Eye (tissue), 1 donor: ENCODE measurements around the gene NR1D1.
A peak's percentile ranks its signal among the peaks of the same experiment; 100 is the strongest.

ENCODE experiments used
- DNase-seq: peaks from one replicate; pipeline ENCODE4 v3.0.0-alpha.2; 2015

NR1D1 gene

GRCh38 chr17:40095944-40096791, 4.2 kb downstream of the NR1D1 start:
- DNase-seq, result no peak

GRCh38 chr17:40095351-40095943, 4.9 kb downstream of the NR1D1 start:
- DNase-seq, result no peak

- no peak for DNase-seq
Observed at GRCh38 chr17:40094874-40095273, 5.5 kb downstream of the NR1D1 start.

GRCh38 chr17:40093580-40094201, 6.7 kb downstream of the NR1D1 start:
- no peak for DNase-seq

GRCh38 chr17:40093005-40093579, 7.3 kb downstream of the NR1D1 start:
- DNase-seq, result peak; percentile 47

GRCh38 chr17:40092581-40092980, 7.8 kb downstream of the NR1D1 start:
- peak; percentile 40 for DNase-seq

- DNase-seq, result peak; percentile 39
Observed at GRCh38 chr17:40091691-40092397, 8.5 kb downstream of the NR1D1 start.

- no peak for DNase-seq
Observed at GRCh38 chr17:40090237-40091119, 9.9 kb downstream of the NR1D1 start.

- DNase-seq, result no peak
Observed at GRCh38 chr17:40089077-40089895, 11.1 kb downstream of the NR1D1 start.

- no peak for DNase-seq
Observed at GRCh38 chr17:40087903-40088718, 12.3 kb downstream of the NR1D1 start.

GRCh38 chr17:40087049-40087794, 13.2 kb downstream of the NR1D1 start:
- no peak for DNase-seq

- peak; percentile 70 for DNase-seq
Observed at GRCh38 chr17:40086150-40087044, 14.0 kb downstream of the NR1D1 start.

- DNase-seq, result no peak
Observed at GRCh38 chr17:40084477-40084876, 15.9 kb downstream of the NR1D1 start.

- DNase-seq, result no peak
Observed at GRCh38 chr17:40079545-40079944, 20.8 kb downstream of the NR1D1 start.

GRCh38 chr17:40076591-40076990, 23.8 kb downstream of the NR1D1 start:
- DNase-seq, result no peak

- DNase-seq, result no peak
Observed at GRCh38 chr17:40075942-40076498, 24.4 kb downstream of the NR1D1 start.

GRCh38 chr17:40075201-40075941, 25.0 kb downstream of the NR1D1 start:
- DNase-seq, result peak; percentile 95
